GM18517 (cell line): ENCODE measurements around the gene ADAM12.

Experiments
- ATAC-seq: cut with Tn5 transposase; IDR thresholded peaks from one replicate; pipeline ENCODE4 v1.9.1; 2021; ENCODE audit warnings: mild to moderate bottlenecking, moderate library complexity; ENCODE audit not compliant: unreplicated experiment

The ADAM12 gene

GRCh38 chr10:126215746-126216631 lies 172.3 kb downstream of the ADAM12 start:
- no peak for ATAC-seq

GRCh38 chr10:126214679-126215078 lies 173.6 kb downstream of the ADAM12 start:
- no peak for ATAC-seq

GRCh38 chr10:126214021-126214420 lies 174.3 kb downstream of the ADAM12 start:
- ATAC-seq, result no peak

- no peak for ATAC-seq
Observed at GRCh38 chr10:126212738-126213137, 175.5 kb downstream of the ADAM12 start.

- no peak for ATAC-seq
Observed at GRCh38 chr10:126210051-126210651, 178.1 kb downstream of the ADAM12 start.

- no peak for ATAC-seq
Observed at GRCh38 chr10:126209451-126209850, 178.8 kb downstream of the ADAM12 start.

- no peak for ATAC-seq
Observed at GRCh38 chr10:126208726-126209302, 179.5 kb downstream of the ADAM12 start.

- no peak for ATAC-seq
Observed at GRCh38 chr10:126207851-126208250, 180.4 kb downstream of the ADAM12 start.

- ATAC-seq, result no peak
Observed at GRCh38 chr10:126207313-126207771, 180.9 kb downstream of the ADAM12 start.

GRCh38 chr10:126205486-126206205 lies 182.6 kb downstream of the ADAM12 start:
- ATAC-seq, result no peak

- ATAC-seq, result no peak
Observed at GRCh38 chr10:126204320-126204719, 184.0 kb downstream of the ADAM12 start.

GRCh38 chr10:126203746-126204145 lies 184.5 kb downstream of the ADAM12 start:
- ATAC-seq, result no peak

GRCh38 chr10:126201603-126202002 lies 186.7 kb downstream of the ADAM12 start:
- no peak for ATAC-seq

- ATAC-seq, result no peak
Observed at GRCh38 chr10:126199221-126199998, 188.9 kb downstream of the ADAM12 start.

GRCh38 chr10:126198681-126199080 lies 189.6 kb downstream of the ADAM12 start:
- ATAC-seq, result no peak

GRCh38 chr10:126197036-126197543 lies 191.2 kb downstream of the ADAM12 start:
- no peak for ATAC-seq

GRCh38 chr10:126196281-126196680 lies 192.0 kb downstream of the ADAM12 start:
- ATAC-seq, result no peak

GRCh38 chr10:126191192-126191591 lies 197.1 kb downstream of the ADAM12 start:
- ATAC-seq, result no peak

GRCh38 chr10:126188679-126189200 lies 199.5 kb downstream of the ADAM12 start:
- no peak for ATAC-seq

GRCh38 chr10:126187399-126187798 lies 200.9 kb downstream of the ADAM12 start:
- ATAC-seq, result no peak
